T-cell (primary cell): ENCODE measurements around the gene TBC1D16. TPM values are rescaled to one million over a fixed set of nuclear protein-coding genes. Genes with fewer than 3 reads are reported as not detected.
"Not testable (repeated sequence)": the region's sequence is repeated elsewhere in the genome, so short reads cannot be mapped to it uniquely, and the experiment has no call there.

Experiments
- ATAC-seq, 4 experiments: fragments of 200-7000 bp in 3 of 4; fragments of 150-1000 bp in 1 of 4; cut with Tn5 transposase; replicated peaks in 1 of 4; 1 replicate in 3 of 4; 2 replicates in 1 of 4; pipeline ENCODE4 v1.10.0; 2021; ENCODE audit warnings: moderate library complexity in 3 of 4, mild to moderate bottlenecking in 2 of 4, moderate number of reproducible peaks in 1 of 4
- CTCF ChIA-PET, 2 donors: fragments of 300-600 bp; sonication (Branson Sonifier 250); formaldehyde crosslinking; loops; one replicate each; lab custom pipeline; 2022; ENCODE audit warnings: antibody characterized with exemption in 2 of 2; lab: Charles Lee
- POLR2A ChIA-PET, 2 donors: fragments of 300-600 bp; sonication (Branson Sonifier 250); formaldehyde crosslinking; loops; one replicate each; lab custom pipeline; 2022; ENCODE audit warnings: antibody characterized with exemption in 2 of 2; lab: Charles Lee
- DNase-seq, 35 experiments: peaks; one replicate each; pipeline versions ENCODE4 v3.0.0 to v3.0.0-alpha.2; 2013 to 2023
- H3K27ac ChIP-seq: one replicate; pipeline ENCODE4 v1.5.1; 2013; ENCODE audit warnings: low read length
- H3K27me3 ChIP-seq, 2 experiments: replicated peaks in 1 of 2; 1 replicate in 1 of 2; 2 replicates in 1 of 2; pipeline versions ENCODE4 v1.6.1 to v1.7.0; 2013; ENCODE audit warnings: low read length in 1 of 2, mixed read lengths in 1 of 2; ENCODE audit not compliant: control insufficient read depth in 2 of 2, insufficient read depth in 2 of 2; ENCODE audit errors: extremely low read depth in 1 of 2
- H3K36me3 ChIP-seq, 2 donors: 1 replicate in 1 of 2; 2 replicates in 1 of 2; pipeline versions ENCODE4 v1.6.1 to v1.7.0; 2013; ENCODE audit warnings: low read length in 1 of 2; ENCODE audit not compliant: control insufficient read depth in 2 of 2, insufficient read depth in 1 of 2; ENCODE audit errors: extremely low read depth in 1 of 2
- H3K4me1 ChIP-seq, 2 experiments: 1 replicate in 1 of 2; 2 replicates in 1 of 2; pipeline versions ENCODE4 v1.6.1 to v1.7.0; 2013; ENCODE audit warnings: low read length in 2 of 2, mixed read lengths in 1 of 2; ENCODE audit not compliant: insufficient read depth in 2 of 2, control insufficient read depth in 1 of 2; ENCODE audit errors: extremely low read depth in 1 of 2
- H3K4me3 ChIP-seq, 2 donors: 1 replicate in 1 of 2; 2 replicates in 1 of 2; pipeline versions ENCODE4 v1.5.1 to v1.7.0; 2013; ENCODE audit warnings: mild to moderate bottlenecking in 2 of 2, low read length in 1 of 2, moderate library complexity in 1 of 2; ENCODE audit not compliant: control insufficient read depth in 1 of 2; ENCODE audit errors: extremely low read depth in 1 of 2
- H3K9me3 ChIP-seq: 2 replicates; pipeline ENCODE4 v1.7.0; 2013
- H3K27ac Mint-ChIP-seq, 2 donors: one replicate each; pipeline ENCODE4 v1.8.0; 2020 to 2021; ENCODE audit warnings: mild to moderate bottlenecking in 2 of 2, mixed read lengths in 2 of 2
- H3K27me3 Mint-ChIP-seq, 2 donors: one replicate each; pipeline ENCODE4 v1.8.0; 2021 to 2022; ENCODE audit warnings: mixed read lengths in 2 of 2
- H3K36me3 Mint-ChIP-seq: one replicate; pipeline ENCODE4 v1.8.0; 2021; ENCODE audit warnings: mixed read lengths
- H3K4me1 Mint-ChIP-seq, 3 donors: one replicate each; pipeline ENCODE4 v1.8.0; 2020 to 2022; ENCODE audit warnings: mixed read lengths in 3 of 3, mild to moderate bottlenecking in 1 of 3
- H3K4me3 Mint-ChIP-seq, 3 donors: one replicate each; pipeline ENCODE4 v1.8.0; 2020 to 2022; ENCODE audit warnings: mild to moderate bottlenecking in 3 of 3, mixed read lengths in 3 of 3, moderate library complexity in 3 of 3
- H3K9me3 Mint-ChIP-seq, 3 donors: one replicate each; pipeline ENCODE4 v1.8.0; 2020 to 2022; ENCODE audit warnings: mixed read lengths in 3 of 3
- WGBS: methylation state at CpG from one replicate; pipeline ENCODE4 v1.1.5; 2013; ENCODE audit warnings: missing lambda C conversion rate; ENCODE audit not compliant: insufficient coverage; 5-methylcytosine and 5-hydroxymethylcytosine counted together
- total RNA-seq, 35 experiments: library from RNA in 6 of 35; stranded (reverse) in 6 of 35; fragments of 120-200 nt in 1 of 35; gene quantifications; one replicate each; pipeline versions ENCODE4 v1.2.1 to v1.2.4 and lab custom pipeline; 2013 to 2026

TBC1D16 gene
- total RNA-seq, 5 donors from 2014 or later (not counting 1 experiment from before 2014, with no cell fraction given) = 1.9 to 6.1 (median 3.4) TPM

- H3K4me3 ChIP-seq, H3K27ac Mint-ChIP-seq, H3K27ac ChIP-seq, H3K4me1 Mint-ChIP-seq, H3K4me1 ChIP-seq, DNase-seq, POLR2A ChIA-PET, H3K36me3 Mint-ChIP-seq, H3K4me3 Mint-ChIP-seq, H3K27me3 Mint-ChIP-seq, ATAC-seq, CTCF ChIA-PET, H3K36me3 ChIP-seq, H3K9me3 ChIP-seq, H3K9me3 Mint-ChIP-seq: not testable (repeated sequence)
- 100% methylated on average over 2 of the region's 10 CpGs for WGBS
- H3K27me3 ChIP-seq = peaks cover 0 to 25% of the 10 kb centered on the region in 2 experiments
These were observed 11.0 kb upstream of the TBC1D16 start for GRCh38 chr17:80046709-80047108.

- Histone ChIP-seq H3K36me3 (no peaks in the 10 kb centered on the region), H3K4me1 (no peaks in the 10 kb centered on the region), H3K27me3 (peaks cover 0 to 25% of the 10 kb centered on the region in 2 experiments), H3K4me3 (no peak overlapping the region), H3K9me3 (no peaks in the 10 kb centered on the region), H3K27ac (no peak overlapping the region)
- H3K9me3 Mint-ChIP-seq = no peaks in the 10 kb centered on the region
- ATAC-seq (no peak), DNase-seq (no peak)
- CTCF ChIA-PET = no interaction called here
- POLR2A ChIA-PET = no interaction called here
- H3K4me1 Mint-ChIP-seq = no peaks in the 10 kb centered on the region
- H3K36me3 Mint-ChIP-seq = no peaks in the 10 kb centered on the region
- 80% methylated on average over 1 of the region's 4 CpGs for WGBS
- no peaks in the 10 kb centered on the region for H3K27me3 Mint-ChIP-seq
- H3K27ac Mint-ChIP-seq = no peak overlapping the region
- no peak overlapping the region for H3K4me3 Mint-ChIP-seq
These were observed 10.0 kb upstream of the TBC1D16 start for GRCh38 chr17:80045703-80046102.

GRCh38 chr17:80043963-80044362 lies 8.3 kb upstream of the TBC1D16 start:
- Mint-ChIP-seq H3K27me3 (peaks cover 0 to 4% of the 10 kb centered on the region in 2 donors), H3K4me3 (no peak overlapping the region), H3K4me1 (no peaks in the 10 kb centered on the region), H3K27ac (no peak overlapping the region), H3K36me3 (no peaks in the 10 kb centered on the region), H3K9me3 (no peaks in the 10 kb centered on the region)
- Histone ChIP-seq H3K9me3 (no peaks in the 10 kb centered on the region), H3K4me3 (no peak overlapping the region), H3K4me1 (no peaks in the 10 kb centered on the region), H3K27ac (no peak overlapping the region), H3K36me3 (no peaks in the 10 kb centered on the region), H3K27me3 (peaks cover 0 to 26% of the 10 kb centered on the region in 2 experiments)
- POLR2A ChIA-PET = interaction anchor here in 1 of 2 donors (0.6 kb wide), 1 partner anchor 72 kb away, joined by 4 read pairs; no protein-coding TSS in a partner anchor
- WGBS = 70% methylated on average over 4 of the region's 6 CpGs
- CTCF ChIA-PET = no interaction called here
- no peak for DNase-seq
- ATAC-seq = no peak

GRCh38 chr17:80036715-80037477 lies 1.2 kb upstream of the TBC1D16 start:
- Histone ChIP-seq H3K4me1 (peaks cover 3 to 21% of the 10 kb centered on the region in 2 experiments), H3K9me3 (no peaks in the 10 kb centered on the region), H3K4me3 (peak overlapping the region; percentile 67 to 76), H3K27ac (no peak overlapping the region), H3K36me3 (no peaks in the 10 kb centered on the region), H3K27me3 (peaks cover 0 to 29% of the 10 kb centered on the region in 2 experiments)
- peaks cover 10 to 17% (median 11%) of the 10 kb centered on the region in 3 donors for H3K4me1 Mint-ChIP-seq
- peak overlapping the region; percentile 73 to 87 (median 81) for H3K4me3 Mint-ChIP-seq
- CTCF ChIA-PET = interaction anchor here in 1 of 2 donors (0.6 kb wide), 1 partner anchor 12 kb away, joined by 3 read pairs; no protein-coding TSS in a partner anchor
- POLR2A ChIA-PET = no interaction called here
- H3K36me3 Mint-ChIP-seq = no peaks in the 10 kb centered on the region
- DNase-seq (peak in 22 of 35 experiments; percentile 6 to 58 (median 20)), ATAC-seq (peak in 1 of 4 experiments; percentile 18)
- WGBS = 2% methylated on average over 47 of the region's 52 CpGs
- H3K27ac Mint-ChIP-seq = no peak overlapping the region
- H3K9me3 Mint-ChIP-seq = no peaks in the 10 kb centered on the region
- peaks cover 8 to 12% of the 10 kb centered on the region in 2 donors for H3K27me3 Mint-ChIP-seq

DNA sequence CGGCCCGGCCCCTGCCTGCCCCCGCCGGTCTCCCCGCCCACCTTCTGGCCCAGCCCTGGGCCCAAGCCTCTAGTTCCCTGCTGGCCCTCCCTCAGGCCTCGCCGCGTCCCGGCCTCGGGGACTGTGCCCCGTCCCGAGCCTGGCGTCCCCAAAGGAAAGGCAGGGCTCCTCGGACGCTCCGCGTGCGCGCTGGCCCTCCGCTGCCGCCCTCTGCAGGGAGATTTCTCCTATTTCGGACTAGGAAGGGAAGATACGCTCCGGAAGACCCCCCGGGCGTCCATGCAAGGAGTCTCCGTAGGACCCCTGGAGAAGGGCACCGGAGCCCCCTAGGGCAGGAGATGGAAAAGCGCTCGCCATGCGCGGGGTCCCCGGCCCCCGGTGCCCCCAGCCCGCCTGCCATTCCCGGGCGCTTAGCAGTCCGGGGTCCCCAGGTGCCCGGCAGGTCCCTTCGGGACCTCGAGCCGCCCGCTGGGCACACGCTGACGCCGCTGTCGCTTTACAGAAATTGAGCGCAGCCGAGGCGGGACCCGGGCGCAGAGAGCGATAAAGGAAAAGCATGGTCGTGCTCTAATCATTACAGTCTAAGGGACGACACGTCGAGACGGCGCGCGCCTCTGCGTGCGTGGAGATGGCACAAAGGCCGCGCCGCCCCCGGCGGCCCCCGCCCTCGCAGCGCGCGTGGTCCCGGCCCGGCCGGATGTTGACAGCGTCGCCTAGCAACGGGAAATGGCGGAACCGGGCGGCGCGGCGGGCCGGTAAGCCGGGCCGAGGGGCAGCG lies 454 bp upstream of the TBC1D16 start, which contains the start of gene CCDC40:
TSS of gene CCDC40 (plus strand) at position 706 of the 778 bp plus-strand sequence. CDS start at position 727, 21 bp downstream.
- under 1% methylated on average over 89 of the region's 89 CpGs for WGBS
- H3K27ac ChIP-seq = peak within 1 kb of the TSS; percentile 62
- Mint-ChIP-seq H3K9me3 (no peaks in the 10 kb centered on the region), H3K27me3 (peaks cover 8 to 12% of the 10 kb centered on the region in 2 donors), H3K4me3 (peak within 1 kb of the TSS; percentile 73 to 92 (median 81)), H3K36me3 (no peaks in the 10 kb centered on the region), H3K4me1 (peaks cover 10 to 17% (median 11%) of the 10 kb centered on the region in 3 donors), H3K27ac (no peak within 1 kb of the TSS)
- H3K27me3 ChIP-seq = peaks cover 0 to 29% of the 10 kb centered on the region in 2 experiments
- H3K9me3 ChIP-seq = no peaks in the 10 kb centered on the region
- H3K4me1 ChIP-seq = peaks cover 3 to 21% of the 10 kb centered on the region in 2 experiments
- ChIA-PET POLR2A (no interaction called here), CTCF (no interaction called here)
- peak; percentile 40 to 90 (median 76) for DNase-seq
- peak within 1 kb of the TSS; percentile 67 to 76 for H3K4me3 ChIP-seq
- ATAC-seq = peak; percentile 79 to 86 (median 82)
- no peaks in the 10 kb centered on the region for H3K36me3 ChIP-seq
